Activated naive CD8-positive, alpha-beta T cell treated with anti-CD3 and anti-CD28 coated beads, Interleukin-2, amount 10 ng/mL, durations not matched to agents 7 days and 5 days (primary cell): ENCODE data around the gene CABP2. TPM values are rescaled to one million over a fixed set of nuclear protein-coding genes. Genes with fewer than 3 reads are reported as not detected.

Experiments used
- ATAC-seq: fragments of 150-1000 bp; cut with Tn5 transposase; one replicate; pipeline ENCODE4 v1.10.0; 2021; ENCODE audit warnings: low read depth, moderate library complexity
- POLR2A ChIA-PET: fragments of 350-600 bp; sonication (Branson Sonifier 250); formaldehyde crosslinking; loops from one replicate; lab custom pipeline; 2021; ENCODE audit warnings: antibody characterized with exemption; lab: Charles Lee
- DNase-seq: peaks from one replicate; pipeline ENCODE4 v3.0.0; 2021
- H3K27ac Mint-ChIP-seq: one replicate; pipeline ENCODE4 v1.8.0; 2022; ENCODE audit warnings: mild to moderate bottlenecking, mixed read lengths
- H3K27me3 Mint-ChIP-seq: one replicate; pipeline ENCODE4 v1.8.0; 2022; ENCODE audit warnings: mild to moderate bottlenecking, moderate library complexity, mixed read lengths
- H3K36me3 Mint-ChIP-seq: one replicate; pipeline ENCODE4 v1.8.0; 2021; ENCODE audit warnings: mild to moderate bottlenecking, mixed read lengths
- H3K4me1 Mint-ChIP-seq: one replicate; pipeline ENCODE4 v1.8.0; 2021; ENCODE audit warnings: mixed read lengths
- H3K4me3 Mint-ChIP-seq: one replicate; pipeline ENCODE4 v1.8.0; 2022; ENCODE audit warnings: mild to moderate bottlenecking, moderate library complexity, mixed read lengths
- H3K9me3 Mint-ChIP-seq: one replicate; pipeline ENCODE4 v1.8.0; 2021; ENCODE audit warnings: mixed read lengths
- total RNA-seq, 2 experiments: library from RNA; stranded (reverse); gene quantifications; one replicate each; pipeline ENCODE4 v1.2.3, GENCODE V29; 2021

CABP2 gene
- total RNA-seq, 2 experiments from 2014 or later = not detected

DNA sequence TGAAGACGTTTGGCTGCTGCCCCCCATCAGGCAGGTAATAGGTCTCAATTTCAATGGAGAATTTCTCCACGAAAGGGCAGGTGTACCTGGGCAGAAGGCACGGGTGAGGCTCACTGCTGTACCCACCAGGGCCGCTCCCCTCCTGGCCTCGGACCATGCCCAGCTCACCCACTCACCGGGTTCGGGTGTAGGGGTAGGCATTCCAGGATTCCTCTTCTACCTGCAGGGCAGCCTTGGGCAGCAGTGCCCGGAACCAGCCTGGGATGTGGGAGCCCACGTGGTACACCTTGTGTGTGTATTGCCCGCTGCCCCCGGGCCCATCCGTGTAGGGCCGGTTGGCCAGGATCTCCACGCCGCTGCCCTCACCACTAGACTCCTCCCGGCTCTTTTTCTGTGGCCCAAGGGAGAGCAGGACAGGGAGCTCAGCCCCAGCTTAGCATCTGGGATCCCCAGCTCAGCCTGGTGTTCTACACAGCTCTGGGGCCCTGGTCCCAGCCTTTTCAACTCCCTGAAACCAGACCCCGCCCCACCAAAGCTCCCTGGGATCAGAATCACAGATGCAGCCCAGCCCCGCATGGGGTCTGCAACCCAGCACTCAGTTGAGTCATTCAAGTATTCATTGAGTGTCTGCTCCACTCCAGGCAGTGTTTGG, 20.8 kb downstream of the CABP2 start:
- peak overlapping the region; percentile 68 for H3K27ac Mint-ChIP-seq
- no peaks in the 10 kb centered on the region for H3K9me3 Mint-ChIP-seq
- H3K4me3 Mint-ChIP-seq = peak overlapping the region; percentile 70
- POLR2A ChIA-PET = interaction anchor here (1.0 to 4.7 kb wide), 2 partner anchors 18 to 65 kb away, joined by 3 to 35 read pairs; partner anchors contain the start of genes AIP and PTPRCAP
- H3K36me3 Mint-ChIP-seq = peaks cover 26% of the 10 kb centered on the region
- DNase-seq = no peak
- H3K4me1 Mint-ChIP-seq = peaks cover 32% of the 10 kb centered on the region
- no peaks in the 10 kb centered on the region for H3K27me3 Mint-ChIP-seq
- ATAC-seq = no peak

DNA sequence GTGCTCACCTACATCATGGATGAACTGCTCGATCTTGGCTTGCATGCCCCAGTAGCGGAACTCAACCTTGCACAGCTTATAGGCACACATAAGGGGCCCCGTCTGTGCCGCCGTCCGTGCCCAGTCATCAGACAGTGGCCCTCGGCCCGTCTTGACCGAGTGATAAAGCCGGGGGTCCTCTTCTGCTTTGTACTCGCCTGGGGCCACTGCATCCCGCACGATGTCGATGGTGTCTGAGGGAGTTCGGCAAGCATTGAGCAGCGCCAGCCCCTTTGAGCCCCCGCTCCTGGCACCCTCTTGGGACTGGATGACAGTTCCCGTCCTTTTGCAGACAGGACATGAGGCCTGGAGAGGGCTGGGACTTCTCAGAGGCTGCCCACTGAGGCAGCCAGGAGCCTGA, 21.4 kb downstream of the CABP2 start:
- POLR2A ChIA-PET = interaction anchor here (1.0 to 4.7 kb wide), 2 partner anchors 17 to 65 kb away, joined by 3 to 35 read pairs; partner anchors contain the start of genes AIP and PTPRCAP
- no peak overlapping the region for H3K4me3 Mint-ChIP-seq

DNA sequence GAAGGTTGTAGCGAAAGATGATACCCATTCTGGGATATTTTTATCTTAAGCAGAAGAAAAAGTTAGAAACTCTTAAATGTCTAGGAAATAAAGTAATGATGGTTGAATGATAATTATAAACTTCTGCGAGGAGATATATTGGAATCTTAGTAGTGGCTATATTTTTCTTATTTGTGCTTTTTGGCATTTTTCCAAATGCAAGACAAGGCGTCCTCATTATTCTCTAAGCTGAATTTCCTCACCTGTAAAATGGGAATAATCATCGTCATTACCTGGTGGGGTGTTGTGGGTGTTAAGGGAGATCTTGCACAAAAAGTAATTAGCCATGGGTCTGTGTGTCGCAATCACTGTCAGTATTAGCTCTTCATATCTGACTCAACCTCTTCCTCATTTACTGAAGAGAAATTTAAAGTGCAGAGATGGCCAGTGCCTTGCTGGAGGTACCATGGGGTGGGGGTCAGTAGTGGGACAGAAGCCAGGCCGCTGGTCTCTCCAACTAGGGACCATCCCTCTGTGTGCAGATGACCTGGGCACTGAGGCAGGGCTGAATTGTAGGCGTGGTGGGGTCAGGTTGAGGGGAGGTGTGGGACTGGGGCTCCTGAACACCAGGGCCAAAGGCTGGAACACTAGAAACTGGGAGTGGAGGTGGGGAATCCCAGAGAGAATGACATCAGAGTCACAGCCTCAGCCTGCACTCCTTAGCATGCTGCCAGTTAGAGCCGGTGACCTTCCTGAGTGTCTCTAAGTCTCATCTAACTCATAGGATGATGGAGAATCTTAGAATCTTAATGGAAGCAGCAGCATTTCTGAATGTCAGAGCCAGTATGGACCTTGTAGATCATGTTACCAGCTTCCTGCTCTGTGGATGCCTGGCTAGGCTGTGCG, 22.2 kb downstream of the CABP2 start:
- Mint-ChIP-seq H3K9me3 (no peaks in the 10 kb centered on the region), H3K36me3 (peaks cover 21% of the 10 kb centered on the region), H3K27ac (no peak overlapping the region), H3K4me3 (no peak overlapping the region), H3K4me1 (peaks cover 21% of the 10 kb centered on the region), H3K27me3 (no peaks in the 10 kb centered on the region)
- DNase-seq = no peak
- POLR2A ChIA-PET = interaction anchor here (1.4 to 4.7 kb wide), 2 partner anchors 16 to 65 kb away, joined by 5 to 35 read pairs; partner anchors contain the start of gene AIP
- no peak for ATAC-seq

More for the DNA sequence above, 21.4 kb downstream of the CABP2 start:
- H3K9me3 Mint-ChIP-seq = no peaks in the 10 kb centered on the region
- H3K27me3 Mint-ChIP-seq = no peaks in the 10 kb centered on the region
- no peak overlapping the region for H3K27ac Mint-ChIP-seq
- no peak for DNase-seq
- no peak for ATAC-seq
- peaks cover 23% of the 10 kb centered on the region for H3K36me3 Mint-ChIP-seq
- H3K4me1 Mint-ChIP-seq = peaks cover 27% of the 10 kb centered on the region

DNA sequence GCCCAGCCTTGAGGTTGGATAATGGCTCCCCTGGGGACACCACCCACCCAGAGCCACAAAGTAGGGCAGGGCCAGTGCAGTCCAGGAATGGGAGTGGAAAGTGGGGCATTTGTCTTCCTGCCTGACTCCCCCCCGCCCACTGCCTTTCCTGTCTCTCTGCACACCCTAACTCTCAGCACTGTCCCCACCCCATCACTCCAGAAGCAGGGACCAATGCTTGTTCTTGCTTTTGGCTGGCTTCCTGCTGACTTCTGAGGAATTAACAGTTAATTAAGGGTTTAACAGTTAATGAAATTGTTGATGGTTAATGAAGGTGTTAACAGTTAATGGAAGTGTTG, 22.8 kb downstream of the CABP2 start:
- Mint-ChIP-seq H3K9me3 (no peaks in the 10 kb centered on the region), H3K27me3 (no peaks in the 10 kb centered on the region), H3K36me3 (peaks cover 22% of the 10 kb centered on the region), H3K27ac (no peak overlapping the region), H3K4me3 (no peak overlapping the region), H3K4me1 (peaks cover 18% of the 10 kb centered on the region)
- POLR2A ChIA-PET = interaction anchor here (0.7 to 1.4 kb wide), 2 partner anchors 14 to 64 kb away, joined by 3 to 5 read pairs; no protein-coding TSS in a partner anchor
- ATAC-seq = no peak
- no peak for DNase-seq

DNA sequence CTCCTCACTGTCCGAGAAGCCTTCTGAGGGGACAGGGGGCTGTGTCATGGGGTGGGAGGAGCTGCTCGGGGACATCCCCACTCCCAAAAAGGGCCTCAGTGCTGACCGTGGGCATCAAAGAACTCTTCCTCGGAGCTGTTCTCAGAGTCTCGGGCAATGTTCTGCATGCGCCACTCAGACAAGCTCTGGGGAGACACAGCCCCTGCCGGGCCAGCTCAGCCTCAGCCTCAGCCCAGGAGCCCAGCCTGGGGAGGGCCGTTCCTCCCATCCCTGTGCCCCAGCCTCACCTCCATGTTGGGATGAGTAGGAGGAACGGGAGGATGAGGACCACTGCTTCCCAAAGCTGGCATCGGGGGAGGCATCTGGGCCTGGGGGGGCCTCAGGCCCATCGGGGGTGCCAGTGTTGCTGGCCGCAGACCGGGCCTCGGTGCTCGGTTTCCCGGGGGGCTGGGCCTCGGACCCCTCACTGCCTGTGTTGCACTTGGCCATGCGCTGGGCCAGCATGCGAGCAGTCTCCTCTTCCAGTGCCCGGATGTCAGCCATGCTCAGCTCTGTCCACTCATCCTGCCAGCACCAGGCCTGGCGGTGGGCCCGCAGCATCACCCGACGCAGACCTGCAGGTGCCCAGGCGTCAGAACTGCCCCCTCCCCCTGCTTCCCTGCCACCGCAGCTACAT, 23.3 kb downstream of the CABP2 start:
- Mint-ChIP-seq H3K27ac (no peak overlapping the region), H3K27me3 (no peaks in the 10 kb centered on the region), H3K4me1 (peaks cover 17% of the 10 kb centered on the region), H3K4me3 (no peak overlapping the region), H3K36me3 (peaks cover 22% of the 10 kb centered on the region), H3K9me3 (no peaks in the 10 kb centered on the region)
- POLR2A ChIA-PET = interaction anchor here (0.7 to 1.4 kb wide), 2 partner anchors 13 to 64 kb away, joined by 3 to 5 read pairs; no protein-coding TSS in a partner anchor
- ATAC-seq (no peak), DNase-seq (no peak)

DNA sequence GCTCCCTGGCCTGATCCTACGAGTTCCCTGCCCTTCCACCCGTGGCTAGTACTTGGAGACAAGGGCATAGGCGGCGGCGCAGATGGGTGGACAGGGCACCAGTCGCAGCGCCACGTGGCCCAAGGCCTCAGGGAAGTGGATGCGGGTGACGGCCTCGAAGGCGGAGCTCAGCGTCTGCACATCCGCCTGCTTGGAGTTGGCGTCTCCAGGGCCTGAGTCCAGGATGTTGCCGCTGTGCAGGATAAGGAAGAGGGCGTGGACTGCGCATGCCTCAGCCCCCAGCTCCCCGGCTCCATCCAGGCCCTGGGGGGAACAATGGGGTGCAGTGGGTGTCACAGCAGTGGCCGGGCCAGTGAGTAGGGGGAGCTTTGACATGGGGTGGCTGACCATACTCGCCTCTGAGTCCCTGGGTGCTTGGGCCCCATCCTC, 24.7 kb downstream of the CABP2 start:
- H3K27ac Mint-ChIP-seq = no peak overlapping the region
- POLR2A ChIA-PET = interaction anchor here (0.6 kb wide), 1 partner anchor 90 kb away, joined by 3 read pairs; no protein-coding TSS in a partner anchor
- no peaks in the 10 kb centered on the region for H3K9me3 Mint-ChIP-seq
- H3K27me3 Mint-ChIP-seq = no peaks in the 10 kb centered on the region
- no peak overlapping the region for H3K4me3 Mint-ChIP-seq
- peaks cover 16% of the 10 kb centered on the region for H3K4me1 Mint-ChIP-seq
- ATAC-seq (no peak), DNase-seq (no peak)
- peaks cover 22% of the 10 kb centered on the region for H3K36me3 Mint-ChIP-seq

DNA sequence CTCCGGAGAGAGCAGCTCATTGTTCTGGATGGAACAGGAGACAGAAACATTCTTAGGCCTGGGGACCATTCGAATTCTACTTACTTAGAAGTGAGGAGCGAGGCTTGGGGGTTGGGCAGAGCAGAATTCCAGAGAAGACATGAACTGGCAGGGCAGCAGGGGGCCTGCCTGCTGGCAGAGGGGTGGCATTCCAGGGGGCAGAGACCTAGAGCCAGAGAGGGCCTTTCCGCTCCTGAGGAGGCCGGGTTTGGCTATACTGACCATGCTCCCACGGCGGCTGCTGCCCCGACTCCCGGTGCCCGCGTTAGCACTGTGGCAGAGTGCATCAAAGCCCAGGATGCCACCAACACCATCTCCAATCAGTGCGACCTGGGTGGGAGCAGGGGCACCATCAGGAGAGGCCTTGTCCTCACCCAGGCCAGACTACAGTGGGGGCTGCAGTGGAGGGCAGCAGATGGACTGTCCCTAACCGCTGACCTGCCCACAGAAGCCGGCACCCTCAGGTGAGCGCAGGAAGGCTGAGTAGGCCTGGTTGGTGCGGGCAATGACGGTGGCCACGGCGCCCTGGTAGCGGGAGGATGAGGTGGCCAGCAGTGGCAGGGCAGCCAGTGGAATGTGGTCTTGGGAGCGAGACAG, 25.5 kb downstream of the CABP2 start:
- Mint-ChIP-seq H3K9me3 (no peaks in the 10 kb centered on the region), H3K4me1 (peaks cover 10% of the 10 kb centered on the region), H3K4me3 (no peak overlapping the region), H3K27me3 (no peaks in the 10 kb centered on the region), H3K36me3 (peaks cover 19% of the 10 kb centered on the region), H3K27ac (no peak overlapping the region)
- POLR2A ChIA-PET = no interaction called here
- DNase-seq (no peak), ATAC-seq (no peak)

DNA sequence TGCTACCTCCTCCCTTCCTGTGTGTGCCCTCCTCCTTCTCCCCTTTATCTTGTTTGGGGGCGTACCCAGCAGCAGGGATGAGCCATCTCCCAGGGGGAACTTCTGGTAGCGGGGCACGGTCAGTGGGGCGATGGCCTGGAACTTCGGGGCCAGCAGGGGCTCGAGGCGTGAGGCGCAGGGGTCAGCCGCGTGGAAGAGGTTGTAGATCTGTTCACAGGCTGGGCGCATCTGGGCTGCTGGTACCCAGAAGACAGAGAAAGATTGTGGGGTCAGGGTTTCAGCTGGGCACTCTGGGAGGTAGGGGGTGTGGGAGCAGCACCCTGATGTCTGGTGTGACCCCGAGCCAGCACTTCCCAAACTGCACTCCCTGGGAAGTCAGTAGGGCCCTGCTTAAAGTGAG, 27.1 kb downstream of the CABP2 start:
- no peak overlapping the region for H3K4me3 Mint-ChIP-seq
- peaks cover 15% of the 10 kb centered on the region for H3K36me3 Mint-ChIP-seq
- DNase-seq (no peak), ATAC-seq (no peak)
- H3K4me1 Mint-ChIP-seq = peaks cover 6% of the 10 kb centered on the region
- no peaks in the 10 kb centered on the region for H3K9me3 Mint-ChIP-seq
- POLR2A ChIA-PET = interaction anchor here (0.6 kb wide), 1 partner anchor 143 kb away, joined by 3 read pairs; no protein-coding TSS in a partner anchor
- H3K27me3 Mint-ChIP-seq = no peaks in the 10 kb centered on the region
- H3K27ac Mint-ChIP-seq = no peak overlapping the region

DNA sequence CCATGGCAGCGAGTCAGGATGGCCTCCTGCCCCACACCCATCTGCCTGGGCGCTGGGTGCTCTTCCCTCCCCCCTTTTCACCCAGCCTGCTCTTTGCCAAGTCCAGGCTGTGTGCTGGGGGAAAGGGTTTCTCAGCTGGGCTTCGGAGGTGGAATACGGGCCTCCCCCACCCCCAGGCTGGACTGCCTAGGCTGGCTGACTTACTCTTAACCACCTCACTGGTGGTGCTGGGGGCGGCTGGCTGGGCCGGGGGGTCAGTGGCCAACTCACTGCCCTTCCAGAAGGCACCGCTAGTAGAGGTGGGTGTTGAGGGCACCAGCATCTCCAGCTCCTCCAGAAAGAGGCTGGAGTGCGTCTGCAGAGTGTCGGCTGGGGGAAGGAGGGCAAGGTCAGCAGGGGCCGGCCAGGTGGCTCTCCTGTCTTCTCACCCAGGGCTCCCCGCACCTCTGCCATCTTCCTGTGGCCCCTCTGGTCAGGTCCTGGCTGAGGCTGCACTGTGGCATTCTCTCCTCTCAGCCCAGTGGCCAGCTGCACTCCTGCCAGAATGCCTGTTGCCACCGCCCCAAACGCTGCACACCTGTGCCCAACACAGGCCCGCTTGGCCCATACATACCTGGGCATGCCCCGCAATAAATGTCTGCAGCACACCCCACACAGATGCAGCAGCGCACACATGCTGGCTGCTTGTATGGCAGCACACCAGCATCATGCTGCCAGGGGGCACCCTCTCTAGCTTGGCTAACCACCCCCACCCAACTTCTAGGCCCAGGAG, 27.8 kb downstream of the CABP2 start:
- H3K27ac Mint-ChIP-seq = no peak overlapping the region
- no peaks in the 10 kb centered on the region for H3K9me3 Mint-ChIP-seq
- H3K27me3 Mint-ChIP-seq = no peaks in the 10 kb centered on the region
- no peak overlapping the region for H3K4me3 Mint-ChIP-seq
- POLR2A ChIA-PET = no interaction called here
- peaks cover 9% of the 10 kb centered on the region for H3K36me3 Mint-ChIP-seq
- no peak for DNase-seq
- H3K4me1 Mint-ChIP-seq = no peaks in the 10 kb centered on the region
- no peak for ATAC-seq

DNA sequence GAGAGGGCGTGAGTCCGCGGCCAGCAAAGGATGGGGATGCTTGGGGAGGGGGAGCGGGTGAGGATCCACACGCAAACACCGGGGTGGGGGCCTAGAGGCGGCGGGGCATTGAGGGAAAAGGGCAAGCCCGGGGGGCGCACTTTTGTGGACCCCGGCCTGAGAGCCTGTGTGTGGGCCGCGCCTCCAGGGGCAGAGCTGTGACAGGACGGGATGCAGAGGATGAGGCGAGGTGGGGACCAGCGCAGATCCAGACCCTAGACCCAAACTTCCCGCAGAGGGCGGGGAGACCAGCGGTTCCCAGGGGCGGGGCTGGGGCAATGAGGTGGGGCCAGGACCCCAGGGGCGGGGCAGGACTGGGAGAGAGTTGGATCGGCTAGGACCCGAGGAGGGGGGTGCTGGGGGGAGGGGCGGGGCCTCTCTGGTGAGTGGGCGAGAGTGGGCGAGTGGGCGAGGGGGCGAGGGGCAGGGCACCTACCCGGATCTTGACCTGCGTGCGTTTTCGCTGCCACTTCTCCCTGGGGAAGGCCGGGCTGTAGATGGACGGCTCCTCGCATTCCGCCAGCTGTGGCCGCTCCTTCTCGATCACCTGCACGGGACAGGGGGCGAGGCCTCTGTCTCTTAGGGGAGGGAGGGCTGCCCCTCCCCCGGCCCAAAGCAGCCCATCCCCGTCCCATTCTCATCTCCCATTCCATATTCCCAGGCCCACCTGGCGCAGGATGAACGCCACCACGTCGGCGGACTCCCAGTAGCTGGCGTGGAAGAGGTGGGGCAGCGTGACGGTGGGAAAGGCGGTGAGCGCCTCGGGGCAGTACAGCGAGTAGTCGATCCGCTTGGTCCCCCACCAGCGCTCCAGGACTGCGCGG, 28.6 kb downstream of the CABP2 start:
- DNase-seq (no peak), ATAC-seq (no peak)
- POLR2A ChIA-PET = interaction anchor here (0.5 kb wide), 1 partner anchor 684 kb away, joined by 3 read pairs; no protein-coding TSS in a partner anchor
- peaks cover 7% of the 10 kb centered on the region for H3K36me3 Mint-ChIP-seq
- H3K9me3 Mint-ChIP-seq = no peaks in the 10 kb centered on the region
- H3K27ac Mint-ChIP-seq = no peak overlapping the region
- no peaks in the 10 kb centered on the region for H3K27me3 Mint-ChIP-seq
- H3K4me3 Mint-ChIP-seq = no peak overlapping the region
- H3K4me1 Mint-ChIP-seq = peaks cover 2% of the 10 kb centered on the region

DNA sequence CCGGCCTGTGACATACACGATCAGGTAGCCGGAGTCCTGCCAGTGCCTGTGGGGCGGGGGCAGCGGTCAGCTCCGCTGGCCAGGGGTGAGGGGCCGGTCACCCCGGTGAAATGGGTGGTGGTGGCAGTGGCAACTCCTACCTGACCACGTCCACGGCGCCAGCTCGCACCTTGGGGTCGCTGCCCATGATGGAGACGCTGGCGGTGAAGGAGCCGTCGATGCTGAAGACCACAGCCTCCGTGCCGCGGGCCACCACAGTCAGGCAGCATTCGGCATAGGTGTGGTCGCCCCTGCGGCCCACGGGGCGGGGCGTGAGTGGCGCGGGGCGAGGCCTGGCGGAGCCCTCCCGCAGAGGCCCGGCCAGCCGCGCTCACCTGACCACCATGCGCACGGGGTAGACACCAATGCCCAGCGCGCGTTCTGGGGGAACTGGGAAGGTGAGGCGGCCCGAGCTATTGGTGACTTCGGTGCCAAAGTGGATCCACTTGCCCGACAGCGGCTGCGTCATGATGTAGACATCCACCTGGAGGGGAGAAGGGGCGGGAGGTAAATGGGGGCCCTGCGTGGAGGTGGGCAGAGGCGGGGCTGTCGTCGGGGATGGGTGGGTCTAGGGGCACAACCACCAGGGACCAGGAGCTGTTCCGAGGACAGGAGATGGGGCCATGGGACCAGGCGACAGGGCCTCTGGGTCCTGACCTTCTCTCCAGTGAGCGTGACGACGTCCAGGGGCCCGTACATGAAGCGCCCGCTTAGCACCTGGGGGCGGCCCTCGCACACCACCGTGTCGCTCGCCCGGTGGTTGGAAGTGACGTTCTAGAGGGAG, 29.5 kb downstream of the CABP2 start:
- H3K9me3 Mint-ChIP-seq = no peaks in the 10 kb centered on the region
- H3K27ac Mint-ChIP-seq = no peak overlapping the region
- ATAC-seq (no peak), DNase-seq (no peak)
- H3K36me3 Mint-ChIP-seq = peaks cover 6% of the 10 kb centered on the region
- no peak overlapping the region for H3K4me3 Mint-ChIP-seq
- POLR2A ChIA-PET = interaction anchor here (4.8 kb wide), 1 partner anchor 56 kb away, joined by 28 read pairs; the partner anchor contains the start of gene PTPRCAP
- H3K4me1 Mint-ChIP-seq = peaks cover 5% of the 10 kb centered on the region
- H3K27me3 Mint-ChIP-seq = no peaks in the 10 kb centered on the region
